Natural killer cell (primary cell): ENCODE results near the gene STK32C. TPM values are rescaled to one million over a fixed set of nuclear protein-coding genes. Genes with fewer than 3 reads are reported as not detected.

Experiments used
- ATAC-seq, 3 donors: fragments of 150-1000 bp in 2 of 3; fragments of 200-7000 bp in 1 of 3; cut with Tn5 transposase; 1 replicate in 1 of 3; 2 replicates in 2 of 3; pipeline ENCODE4 v1.10.0; 2021; ENCODE audit warnings: mild to moderate bottlenecking in 2 of 3, moderate library complexity in 2 of 3
- DNase-seq, 2 donors: peaks; one replicate each; pipeline versions ENCODE4 v3.0.0 to v3.0.0-alpha.2; 2013 to 2021; ENCODE audit warnings: mixed read lengths in 1 of 2
- H3K27ac ChIP-seq: one replicate; pipeline ENCODE4 v1.5.1; 2013; ENCODE audit warnings: mild to moderate bottlenecking, low read length
- H3K27me3 ChIP-seq: one replicate; pipeline ENCODE4 v1.6.1; 2013; ENCODE audit warnings: low read length; ENCODE audit not compliant: control insufficient read depth, insufficient read depth
- H3K36me3 ChIP-seq: one replicate; pipeline ENCODE4 v1.6.1; 2013; ENCODE audit warnings: low read length; ENCODE audit not compliant: control insufficient read depth, insufficient read depth
- H3K4me1 ChIP-seq: one replicate; pipeline ENCODE4 v1.6.1; 2013; ENCODE audit warnings: low read length; ENCODE audit not compliant: control insufficient read depth, insufficient read depth
- H3K4me3 ChIP-seq: one replicate; pipeline ENCODE4 v1.5.1; 2013; ENCODE audit warnings: low read length
- H3K9me3 ChIP-seq: one replicate; pipeline ENCODE4 v1.6.1; 2013; ENCODE audit warnings: low read length; ENCODE audit not compliant: control insufficient read depth, insufficient read depth
- H3K27ac Mint-ChIP-seq, 2 donors: one replicate each; pipeline ENCODE4 v1.8.0; 2022; ENCODE audit warnings: mild to moderate bottlenecking in 2 of 2, mixed read lengths in 2 of 2, moderate library complexity in 1 of 2
- H3K27me3 Mint-ChIP-seq, 2 donors: one replicate each; pipeline ENCODE4 v1.8.0; 2022; ENCODE audit warnings: low read depth in 2 of 2, mixed read lengths in 2 of 2
- H3K36me3 Mint-ChIP-seq: one replicate; pipeline ENCODE4 v1.8.0; 2022; ENCODE audit warnings: mixed read lengths
- H3K4me1 Mint-ChIP-seq, 2 donors: one replicate each; pipeline ENCODE4 v1.8.0; 2022; ENCODE audit warnings: mixed read lengths in 2 of 2
- H3K4me3 Mint-ChIP-seq: one replicate; pipeline ENCODE4 v1.8.0; 2022; ENCODE audit warnings: mild to moderate bottlenecking, moderate library complexity, mixed read lengths
- H3K9me3 Mint-ChIP-seq, 2 donors: one replicate each; pipeline ENCODE4 v1.8.0; 2022; ENCODE audit warnings: mixed read lengths in 2 of 2
- CTCF ChIP-seq: fragments of 200-600 bp; IDR thresholded peaks from one replicate; pipeline ENCODE4 v1.8.0; 2022; ENCODE audit warnings: antibody characterized with exemption
- WGBS: methylation state at CpG from one replicate; pipeline ENCODE4 v1.1.7; 2013; ENCODE audit warnings: missing lambda C conversion rate; ENCODE audit not compliant: insufficient coverage; 5-methylcytosine and 5-hydroxymethylcytosine counted together
- intact Hi-C: fragments of 100-400 bp; cut with micrococcal nuclease; formaldehyde crosslinking; loops from one replicate; pipeline ENCODE4 v1.14.2; 2022
- total RNA-seq, 4 donors: library from RNA; stranded (reverse); fragments of 120-200 nt in 1 of 4; gene quantifications; one replicate each; pipeline versions ENCODE4 v1.2.3 to v1.2.4, GENCODE V29; 2013 to 2022

The STK32C gene
- total RNA-seq, 3 donors from 2014 or later (not counting 1 experiment from before 2014, with no cell fraction given): 12.7 to 22.1 (median 17.9) TPM

- no peak for DNase-seq
- TF ChIP-seq CTCF: no peak
- no peaks in the 10 kb centered on the region for H3K36me3 Mint-ChIP-seq
- no peaks in the 10 kb centered on the region for H3K9me3 ChIP-seq
- H3K4me3 Mint-ChIP-seq: no peak overlapping the region
- H3K27ac ChIP-seq: no peak overlapping the region
- WGBS: 89% methylated on average over 48 of the region's 48 CpGs
- no peak overlapping the region for H3K4me3 ChIP-seq
- H3K36me3 ChIP-seq: no peaks in the 10 kb centered on the region
- H3K4me1 ChIP-seq: no peaks in the 10 kb centered on the region
- intact Hi-C loops: no loop called here
- H3K4me1 Mint-ChIP-seq: no peaks in the 10 kb centered on the region
- no peak overlapping the region for H3K27ac Mint-ChIP-seq
- H3K27me3 Mint-ChIP-seq: no peaks in the 10 kb centered on the region
- no peaks in the 10 kb centered on the region for H3K9me3 Mint-ChIP-seq
- no peaks in the 10 kb centered on the region for H3K27me3 ChIP-seq
- ATAC-seq: no peak
These were observed 105.4 kb downstream of the STK32C start for GRCh38 chr10:132202070-132202970.

- no peaks in the 10 kb centered on the region for H3K9me3 Mint-ChIP-seq
- H3K27ac Mint-ChIP-seq: no peak overlapping the region
- DNase-seq (no peak), ATAC-seq (no peak)
- H3K4me1 Mint-ChIP-seq: no peaks in the 10 kb centered on the region
- H3K27me3 ChIP-seq: no peaks in the 10 kb centered on the region
- no peak overlapping the region for H3K4me3 ChIP-seq
- no peak overlapping the region for H3K27ac ChIP-seq
- 89% methylated on average over 35 of the region's 35 CpGs for WGBS
- no peaks in the 10 kb centered on the region for H3K27me3 Mint-ChIP-seq
- no peaks in the 10 kb centered on the region for H3K36me3 Mint-ChIP-seq
- no peaks in the 10 kb centered on the region for H3K9me3 ChIP-seq
- intact Hi-C loops: no loop called here
- H3K4me1 ChIP-seq: no peaks in the 10 kb centered on the region
- H3K36me3 ChIP-seq: no peaks in the 10 kb centered on the region
- H3K4me3 Mint-ChIP-seq: no peak overlapping the region
- TF ChIP-seq CTCF: no peak
These were observed 106.4 kb downstream of the STK32C start for GRCh38 chr10:132201111-132201969.

- TF ChIP-seq CTCF: no peak
- no peaks in the 10 kb centered on the region for H3K36me3 Mint-ChIP-seq
- no peak overlapping the region for H3K27ac ChIP-seq
- H3K9me3 Mint-ChIP-seq: no peaks in the 10 kb centered on the region
- WGBS: 89% methylated on average over 35 of the region's 35 CpGs
- H3K4me3 ChIP-seq: no peak overlapping the region
- no peaks in the 10 kb centered on the region for H3K27me3 ChIP-seq
- no peaks in the 10 kb centered on the region for H3K36me3 ChIP-seq
- H3K4me1 ChIP-seq: no peaks in the 10 kb centered on the region
- no peaks in the 10 kb centered on the region for H3K9me3 ChIP-seq
- no peaks in the 10 kb centered on the region for H3K4me1 Mint-ChIP-seq
- H3K27ac Mint-ChIP-seq: no peak overlapping the region
- DNase-seq (no peak), ATAC-seq (no peak)
- intact Hi-C loops: no loop called here
- H3K27me3 Mint-ChIP-seq: no peaks in the 10 kb centered on the region
- H3K4me3 Mint-ChIP-seq: no peak overlapping the region
These were observed 107.2 kb downstream of the STK32C start for GRCh38 chr10:132200344-132201110.
